Measurements from ENCODE around the gene RPL10.

DNA sequence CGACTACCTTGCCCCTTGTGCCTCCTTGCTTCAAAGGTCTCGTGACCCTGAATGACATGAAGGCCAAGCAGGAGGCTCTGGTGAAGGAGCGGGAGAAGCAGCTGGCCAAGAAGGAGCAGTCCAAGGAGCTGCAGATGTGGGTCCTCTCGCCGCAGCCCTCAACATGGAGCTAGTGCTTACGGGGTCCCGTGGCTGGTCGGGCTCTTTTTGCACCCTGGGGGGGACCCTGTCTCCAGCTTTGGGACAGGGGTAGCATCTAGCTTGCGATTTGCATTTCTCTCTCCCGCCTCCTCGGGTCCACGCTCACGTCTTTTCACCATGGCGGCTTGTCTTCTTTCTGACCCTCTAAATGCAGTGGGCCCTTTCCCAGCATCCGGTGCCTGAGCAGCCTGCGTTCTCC lies 47.6 kb downstream of the RPL10 start:
- TF ChIP-seq, protein P1, sequence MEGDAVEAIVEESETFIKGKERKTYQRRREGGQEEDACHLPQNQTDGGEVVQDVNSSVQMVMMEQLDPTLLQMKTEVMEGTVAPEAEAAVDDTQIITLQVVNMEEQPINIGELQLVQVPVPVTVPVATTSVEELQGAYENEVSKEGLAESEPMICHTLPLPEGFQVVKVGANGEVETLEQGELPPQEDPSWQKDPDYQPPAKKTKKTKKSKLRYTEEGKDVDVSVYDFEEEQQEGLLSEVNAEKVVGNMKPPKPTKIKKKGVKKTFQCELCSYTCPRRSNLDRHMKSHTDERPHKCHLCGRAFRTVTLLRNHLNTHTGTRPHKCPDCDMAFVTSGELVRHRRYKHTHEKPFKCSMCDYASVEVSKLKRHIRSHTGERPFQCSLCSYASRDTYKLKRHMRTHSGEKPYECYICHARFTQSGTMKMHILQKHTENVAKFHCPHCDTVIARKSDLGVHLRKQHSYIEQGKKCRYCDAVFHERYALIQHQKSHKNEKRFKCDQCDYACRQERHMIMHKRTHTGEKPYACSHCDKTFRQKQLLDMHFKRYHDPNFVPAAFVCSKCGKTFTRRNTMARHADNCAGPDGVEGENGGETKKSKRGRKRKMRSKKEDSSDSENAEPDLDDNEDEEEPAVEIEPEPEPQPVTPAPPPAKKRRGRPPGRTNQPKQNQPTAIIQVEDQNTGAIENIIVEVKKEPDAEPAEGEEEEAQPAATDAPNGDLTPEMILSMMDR (IDR thresholded peaks at IDR 0.05), result no peak
- TF ChIP-seq POLR2A (IDR thresholded peaks at IDR 0.05), result no peak

Data from right lobe of liver (tissue), 4 donors.